ENCODE measurements around the gene TNNT3.
"Not testable (repeated sequence)": the region's sequence is repeated elsewhere in the genome, so short reads cannot be mapped to it uniquely, and the experiment has no call there.

Gene TNNT3

DNA sequence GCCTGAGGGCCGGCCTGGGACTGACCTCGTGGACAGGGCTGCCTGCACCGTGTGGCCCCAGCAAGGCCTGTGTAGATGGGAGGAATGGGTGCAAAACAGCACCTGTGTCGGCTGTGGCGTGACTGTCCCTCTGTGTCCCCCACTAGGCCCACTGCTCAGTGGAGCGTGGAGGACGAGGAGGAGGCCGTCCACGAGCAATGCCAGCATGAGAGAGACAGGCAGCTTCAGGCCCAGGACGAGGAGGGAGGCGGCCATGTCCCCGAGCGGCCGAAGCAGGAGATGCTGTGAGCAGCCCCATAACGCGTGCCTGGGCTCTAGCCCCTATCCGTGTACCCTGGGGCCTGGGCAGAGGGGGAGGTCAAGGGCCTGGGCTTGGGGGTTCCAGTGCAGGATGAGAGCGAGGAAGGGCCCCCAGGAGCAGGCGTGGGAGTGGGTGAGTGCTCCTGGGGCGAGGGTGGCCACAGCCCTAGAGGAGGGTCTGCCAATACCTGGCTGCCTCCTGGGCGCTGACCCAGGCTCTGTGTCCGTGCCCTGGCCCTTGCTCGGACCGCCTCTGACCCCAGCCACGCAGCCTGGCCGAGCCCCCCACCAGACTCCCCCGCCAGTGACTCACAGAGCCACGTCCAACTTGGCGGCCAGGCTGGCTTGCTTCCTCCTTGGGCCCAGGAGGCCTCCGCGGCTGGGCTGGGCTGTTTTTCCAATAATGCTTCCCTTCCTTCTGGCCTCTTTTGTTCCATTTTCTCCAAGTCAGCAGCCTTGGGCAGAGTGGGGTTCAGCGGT, 39.4 kb upstream of the TNNT3 start:
- TF ChIP-seq, protein P1, sequence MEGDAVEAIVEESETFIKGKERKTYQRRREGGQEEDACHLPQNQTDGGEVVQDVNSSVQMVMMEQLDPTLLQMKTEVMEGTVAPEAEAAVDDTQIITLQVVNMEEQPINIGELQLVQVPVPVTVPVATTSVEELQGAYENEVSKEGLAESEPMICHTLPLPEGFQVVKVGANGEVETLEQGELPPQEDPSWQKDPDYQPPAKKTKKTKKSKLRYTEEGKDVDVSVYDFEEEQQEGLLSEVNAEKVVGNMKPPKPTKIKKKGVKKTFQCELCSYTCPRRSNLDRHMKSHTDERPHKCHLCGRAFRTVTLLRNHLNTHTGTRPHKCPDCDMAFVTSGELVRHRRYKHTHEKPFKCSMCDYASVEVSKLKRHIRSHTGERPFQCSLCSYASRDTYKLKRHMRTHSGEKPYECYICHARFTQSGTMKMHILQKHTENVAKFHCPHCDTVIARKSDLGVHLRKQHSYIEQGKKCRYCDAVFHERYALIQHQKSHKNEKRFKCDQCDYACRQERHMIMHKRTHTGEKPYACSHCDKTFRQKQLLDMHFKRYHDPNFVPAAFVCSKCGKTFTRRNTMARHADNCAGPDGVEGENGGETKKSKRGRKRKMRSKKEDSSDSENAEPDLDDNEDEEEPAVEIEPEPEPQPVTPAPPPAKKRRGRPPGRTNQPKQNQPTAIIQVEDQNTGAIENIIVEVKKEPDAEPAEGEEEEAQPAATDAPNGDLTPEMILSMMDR (IDR thresholded peaks at IDR 0.05; ENCODE audit: extremely low read depth, missing control alignments) = no peak
- DNase-seq (ENCODE audit: low spot score) = no peak

DNA sequence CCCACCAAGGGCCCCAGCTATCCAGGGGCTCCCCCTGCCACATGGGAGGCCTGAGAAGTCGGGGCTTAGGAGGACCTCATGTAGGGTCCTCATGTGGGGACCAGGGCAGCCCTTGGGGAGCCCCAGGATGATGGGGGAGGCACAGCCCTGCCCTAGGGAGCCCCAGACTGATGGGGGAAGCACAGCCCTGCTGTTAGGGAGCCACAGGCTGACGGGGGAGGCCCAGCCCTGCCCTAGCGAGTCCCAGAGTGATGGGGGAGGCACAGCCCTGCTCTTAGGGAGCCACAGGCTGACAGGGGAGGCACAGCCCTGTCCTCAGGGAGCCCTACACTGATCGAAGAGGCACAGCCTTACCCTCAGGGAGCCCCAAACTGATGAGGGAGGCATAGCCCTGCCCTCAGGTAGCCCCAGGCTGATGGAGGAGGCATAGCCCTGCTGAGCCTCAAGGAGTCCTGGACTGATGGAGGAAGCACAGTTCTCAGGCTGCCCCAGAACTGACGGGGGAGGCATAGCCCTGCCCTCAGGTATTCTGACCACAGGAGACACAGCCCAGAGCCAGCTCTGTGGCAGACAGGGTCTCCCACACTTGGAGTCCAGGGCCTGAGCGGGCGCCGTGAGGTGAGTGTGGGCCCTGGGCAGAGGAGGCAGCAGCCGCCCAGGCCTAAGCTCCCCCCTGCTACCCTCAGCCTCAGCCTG, 38.6 kb upstream of the TNNT3 start:
- TF ChIP-seq, protein P1 (IDR thresholded peaks at IDR 0.05; ENCODE audit: extremely low read depth, missing control alignments) = no peak
- peak; percentile 45 for DNase-seq (ENCODE audit: low spot score)

DNA sequence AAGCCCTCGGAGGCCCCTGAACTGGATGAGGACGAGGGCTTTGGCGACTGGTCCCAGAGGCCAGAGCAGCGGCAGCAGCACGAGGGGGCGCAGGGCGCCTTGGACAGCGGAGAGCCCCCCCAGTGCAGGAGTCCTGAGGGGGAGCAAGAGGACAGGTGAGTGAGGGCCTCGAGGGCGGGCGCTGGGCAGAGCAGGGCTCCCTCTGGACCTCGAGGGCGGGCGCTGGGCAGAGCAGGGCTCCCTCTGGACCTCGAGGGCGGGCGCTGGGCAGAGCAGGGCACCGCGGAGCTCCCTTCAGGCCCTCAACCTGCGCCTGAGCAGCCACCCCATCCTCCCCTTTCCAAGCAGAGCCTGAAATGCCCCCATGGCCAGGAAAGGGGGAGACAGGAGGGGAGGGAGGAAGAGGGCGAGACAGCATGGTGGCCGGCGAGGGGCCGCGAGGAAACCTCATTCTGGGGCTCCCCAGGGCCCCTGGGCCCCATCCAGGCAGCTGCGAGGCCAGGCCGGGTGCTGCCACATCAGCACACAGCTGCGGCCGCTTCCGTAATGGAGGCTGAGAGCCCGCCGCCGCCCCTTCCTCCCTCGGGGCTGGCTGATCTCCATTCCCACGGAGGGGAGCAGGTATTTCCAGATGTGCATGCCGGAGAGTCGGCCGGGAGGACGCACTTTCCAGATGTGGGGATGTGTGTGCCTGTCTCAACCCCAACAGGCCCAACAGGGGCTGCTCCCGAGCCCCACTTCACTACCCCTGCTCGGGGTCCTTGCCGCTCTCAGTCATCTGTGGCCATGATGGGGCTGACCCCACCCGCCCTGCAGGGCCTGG, 37.9 kb upstream of the TNNT3 start:
- TF ChIP-seq, protein P1 (IDR thresholded peaks at IDR 0.05; ENCODE audit: extremely low read depth, missing control alignments) = no peak
- DNase-seq (ENCODE audit: low spot score) = peak; percentile 59

DNA sequence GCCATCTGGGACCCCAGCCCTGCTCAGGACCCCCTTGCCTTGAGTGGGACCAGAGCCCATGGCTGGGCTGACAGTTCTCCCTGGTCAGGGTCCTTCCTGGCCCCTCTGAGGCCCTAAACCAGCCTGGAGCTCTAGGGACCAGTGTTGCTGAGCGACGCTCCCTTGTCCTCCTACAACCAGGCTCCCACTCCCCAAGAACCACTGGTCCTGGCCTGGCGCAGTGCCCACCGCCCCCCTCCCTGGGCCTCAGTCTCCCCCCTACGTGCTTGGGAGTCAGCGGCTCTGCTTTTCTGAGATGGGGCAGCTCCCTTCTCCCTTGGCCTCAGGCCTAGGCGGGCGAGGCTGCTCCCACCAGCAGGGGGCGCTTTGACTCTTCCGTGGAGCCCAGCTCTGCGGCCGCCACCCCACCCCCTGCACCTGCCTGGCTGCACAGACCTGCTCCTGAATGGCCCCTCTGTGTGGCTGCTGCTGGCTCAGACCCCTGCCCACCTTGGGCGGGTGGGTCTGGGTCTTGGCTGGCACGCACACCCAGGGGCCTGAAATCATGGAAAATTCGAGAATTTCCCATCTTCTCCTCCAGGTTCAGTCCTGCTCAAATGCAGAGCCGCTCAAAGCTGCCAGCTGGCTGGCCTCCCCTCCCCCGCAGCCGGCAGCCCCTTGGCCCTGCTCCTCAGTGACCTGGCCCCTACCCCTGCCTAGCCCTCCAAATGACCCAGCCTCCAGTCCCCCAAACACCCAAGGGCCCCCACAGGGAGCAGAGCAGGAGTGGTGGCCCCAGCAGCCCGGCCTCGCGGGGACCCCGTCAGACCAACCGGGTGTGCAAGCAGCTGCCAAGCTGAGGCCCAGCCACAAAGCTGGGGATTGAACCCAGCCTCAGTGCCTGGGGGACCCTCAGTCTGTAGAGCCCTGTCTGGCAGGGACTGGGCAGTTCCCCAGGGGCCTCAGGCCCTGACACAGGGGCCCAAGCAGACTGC, 37.0 kb upstream of the TNNT3 start:
- peak; percentile 92 for DNase-seq (ENCODE audit: low spot score)
- TF ChIP-seq, protein P1 (IDR thresholded peaks at IDR 0.05; ENCODE audit: extremely low read depth, missing control alignments) = peak; percentile 86

DNA sequence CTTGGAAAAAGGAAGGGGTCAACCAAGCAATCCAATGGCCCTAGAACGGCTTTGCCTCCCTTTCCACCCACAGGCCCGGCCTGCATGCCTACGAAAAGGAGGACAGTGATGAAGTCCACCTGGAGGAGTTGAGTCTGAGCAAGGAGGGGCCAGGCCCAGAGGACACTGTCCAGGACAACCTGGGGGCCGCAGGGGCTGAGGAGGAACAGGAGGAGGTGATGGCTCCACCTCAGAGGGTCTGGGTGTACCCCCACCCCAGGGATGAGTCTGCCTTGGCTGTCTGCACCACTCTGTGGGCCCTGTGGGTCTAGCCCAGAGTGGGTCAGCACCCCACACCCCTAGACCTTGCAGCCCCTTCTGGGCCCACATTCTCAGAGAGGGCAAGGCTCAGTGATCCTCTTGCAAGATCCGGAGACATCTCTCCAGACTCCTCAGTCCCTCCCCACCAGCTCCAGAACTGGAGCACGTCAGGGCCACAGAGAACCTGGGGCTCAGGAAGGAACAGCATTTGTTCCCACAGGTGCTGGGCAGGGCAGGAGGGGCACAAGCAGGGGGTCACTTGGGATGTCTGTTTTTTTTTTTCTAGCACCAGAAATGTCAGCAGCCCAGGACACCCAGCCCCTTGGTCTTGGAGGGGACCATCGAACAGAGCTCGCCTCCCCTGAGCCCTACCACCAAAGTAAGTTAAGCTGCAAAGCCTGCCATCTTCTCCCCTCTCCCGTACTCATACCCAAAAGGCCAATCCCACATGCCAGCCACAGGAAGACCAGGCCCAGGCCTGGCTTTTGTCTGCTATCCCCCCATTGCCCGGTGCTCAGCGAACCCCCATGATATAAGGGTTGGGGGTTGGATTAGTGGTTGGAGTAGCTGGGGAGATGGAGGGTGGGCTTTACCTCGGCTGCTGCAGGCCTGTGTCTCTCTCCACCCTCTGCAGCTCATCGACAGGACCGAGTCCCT, 35.9 kb upstream of the TNNT3 start:
- TF ChIP-seq, protein P1 (IDR thresholded peaks at IDR 0.05; ENCODE audit: extremely low read depth, missing control alignments) = no peak
- no peak for DNase-seq (ENCODE audit: low spot score)

DNA sequence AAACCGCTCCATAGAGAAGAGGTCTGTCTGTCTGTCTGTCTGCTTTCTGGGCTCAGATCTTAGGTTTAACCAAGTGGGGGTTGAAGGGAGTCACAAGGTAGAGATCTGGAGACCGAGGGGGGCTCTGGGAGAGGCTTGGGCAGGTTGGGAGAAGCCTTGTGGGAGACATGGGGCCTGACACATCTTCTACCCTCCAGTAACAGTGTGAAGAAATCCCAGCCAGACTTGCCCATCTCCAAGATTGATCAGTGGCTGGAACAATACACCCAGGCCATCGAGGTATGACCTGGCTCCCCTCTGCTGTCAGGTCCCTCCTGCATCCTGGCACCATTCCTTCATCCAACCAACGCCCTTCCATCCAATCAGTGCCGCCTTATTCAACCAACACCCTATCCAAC, 35.2 kb upstream of the TNNT3 start:
- TF ChIP-seq, protein P1 (IDR thresholded peaks at IDR 0.05; ENCODE audit: extremely low read depth, missing control alignments) = no peak
- DNase-seq (ENCODE audit: low spot score) = peak; percentile 19

DNA sequence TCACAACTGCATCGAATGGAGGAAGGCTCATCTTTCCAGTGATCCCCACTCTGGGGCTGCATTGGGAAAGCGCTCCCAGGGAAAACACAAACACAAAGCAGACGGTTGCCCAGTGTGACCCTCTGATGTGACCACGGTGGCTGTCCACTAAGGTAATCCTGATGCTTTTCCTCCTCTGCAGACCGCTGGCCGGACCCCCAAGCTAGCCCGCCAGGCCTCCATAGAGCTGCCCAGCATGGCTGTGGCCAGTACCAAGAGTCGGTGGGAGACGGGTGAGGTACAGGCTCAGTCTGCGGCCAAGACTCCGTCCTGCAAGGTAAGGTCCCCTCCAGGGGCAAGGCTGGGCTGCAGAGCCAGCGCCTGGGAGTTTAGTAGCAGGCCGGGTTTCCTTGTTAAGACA, 33.0 kb upstream of the TNNT3 start:
- not testable (repeated sequence) for DNase-seq (ENCODE audit: low spot score)
